Measurements from ENCODE around the gene CCDC175.

Gene CCDC175

DNA sequence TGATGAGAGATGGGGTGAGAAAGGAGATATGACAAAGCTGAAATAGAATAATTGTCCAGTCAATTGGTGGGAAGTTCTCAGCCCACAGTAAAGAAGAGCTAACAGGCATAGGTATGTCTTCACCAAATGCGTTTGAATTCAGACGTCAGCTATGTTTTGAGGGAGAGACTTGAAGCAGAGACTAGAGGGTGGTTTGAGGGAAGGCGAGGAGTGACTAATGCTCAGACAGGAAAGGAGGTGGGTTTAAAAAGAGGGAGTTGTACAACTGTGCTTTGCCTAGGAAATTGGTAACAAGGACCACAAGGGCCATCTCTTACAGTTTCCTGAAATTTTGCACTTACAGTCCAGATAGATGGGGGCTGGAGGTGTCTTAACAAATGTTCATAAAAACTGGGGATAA, 85.9 kb downstream of the CCDC175 start:
- H3K4me3 ChIP-seq (ENCODE audit: low read depth, low read length) = no peak overlapping the region
- in situ Hi-C loops (cut with HindIII; ENCODE audit: low sequenced_read_pairs) = no loop called here
- no peak for DNase-seq (ENCODE audit: low read depth, low spot score)
- no peak for TF ChIP-seq CTCF (IDR thresholded peaks at IDR 0.05; ENCODE audit: low read depth, low read length)

- H3K4me3 ChIP-seq (ENCODE audit: low read depth, low read length) = peak overlapping the region; percentile 88
- no peak for TF ChIP-seq CTCF (IDR thresholded peaks at IDR 0.05; ENCODE audit: low read depth, low read length)
- in situ Hi-C loops (cut with HindIII; ENCODE audit: low sequenced_read_pairs) = no loop called here
- DNase-seq (ENCODE audit: low read depth, low spot score) = no peak
Measured at GRCh38 chr14:59484639-59485175, 91.9 kb downstream of the CCDC175 start.

- peak; percentile 58 for TF ChIP-seq CTCF (IDR thresholded peaks at IDR 0.05; ENCODE audit: low read depth, low read length)
- DNase-seq (ENCODE audit: low read depth, low spot score) = peak; percentile 97
- in situ Hi-C loops (cut with HindIII; ENCODE audit: low sequenced_read_pairs) = no loop called here
- peak within 1 kb of the TSS; percentile 88 for H3K4me3 ChIP-seq (ENCODE audit: low read depth, low read length)
Measured at GRCh38 chr14:59483819-59484638, 92.6 kb downstream of the CCDC175 start, which contains the start of the genes JKAMP and L3HYPDH. Gene JKAMP (plus strand): TSS chr14:59484517. CDS start chr14:59484590, 73 bp downstream. Gene L3HYPDH (minus strand): TSS chr14:59484408. CDS start chr14:59484316, 92 bp downstream.

DNA sequence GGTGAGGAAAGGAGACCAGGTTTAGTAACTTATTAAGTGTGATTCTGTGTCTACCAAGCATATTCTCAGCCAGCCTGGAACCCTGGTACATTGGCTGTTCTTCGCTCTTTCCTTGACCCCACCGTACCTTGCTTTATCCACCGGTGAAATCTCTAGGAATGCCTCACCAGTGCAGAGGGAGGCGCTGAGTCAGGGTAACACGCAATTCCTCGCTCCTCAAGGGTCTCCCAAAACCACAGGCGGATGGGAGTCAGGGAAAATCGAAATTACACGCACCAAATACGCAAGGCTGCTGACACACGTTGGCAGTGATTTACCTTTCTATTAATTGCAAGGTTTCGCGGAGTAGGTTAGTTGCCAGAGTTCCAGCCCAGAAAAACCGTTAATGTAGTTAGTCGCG, 93.2 kb downstream of the CCDC175 start:
- no peak for TF ChIP-seq CTCF (IDR thresholded peaks at IDR 0.05; ENCODE audit: low read depth, low read length)
- in situ Hi-C loops (cut with HindIII; ENCODE audit: low sequenced_read_pairs) = no loop called here
- peak overlapping the region; percentile 88 for H3K4me3 ChIP-seq (ENCODE audit: low read depth, low read length)
- DNase-seq (ENCODE audit: low read depth, low spot score) = peak; percentile 77

DNA sequence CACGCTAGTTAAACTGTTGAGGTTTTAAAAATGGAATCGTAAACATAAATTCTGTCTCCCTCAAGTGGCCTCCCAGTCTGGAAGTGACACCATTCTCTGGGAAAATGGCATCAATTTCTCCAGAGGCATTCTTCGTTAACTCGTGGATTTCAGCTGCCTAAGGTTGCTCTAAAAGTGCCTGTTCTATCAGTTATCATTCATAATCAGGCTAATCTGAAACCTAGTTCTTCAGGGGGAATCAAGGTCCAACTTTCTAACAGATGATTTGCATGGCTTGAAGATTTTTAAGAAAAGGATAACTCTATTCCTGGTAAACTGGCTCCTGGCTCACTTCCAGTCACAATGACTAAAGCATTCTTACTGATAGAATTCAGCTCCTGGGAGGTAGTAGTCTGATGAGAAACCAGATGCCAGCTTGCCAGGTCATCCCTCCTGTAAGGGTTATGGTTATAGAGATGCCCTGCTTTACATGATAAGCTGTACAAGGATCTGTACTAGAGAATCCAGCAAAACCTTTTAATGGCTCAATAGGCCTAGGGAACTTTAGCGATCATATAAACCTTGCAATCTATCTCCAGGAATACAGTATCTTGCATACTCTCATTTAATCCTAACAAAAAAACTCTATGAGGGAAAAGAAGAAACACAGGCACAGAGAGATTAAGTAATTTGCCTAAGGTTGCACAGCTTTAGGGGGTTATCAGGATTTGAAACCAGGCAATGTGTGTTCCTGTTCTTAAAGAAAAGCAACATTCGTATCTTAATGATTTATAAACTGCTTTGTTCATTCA, 93.9 kb downstream of the CCDC175 start:
- in situ Hi-C loops (cut with HindIII; ENCODE audit: low sequenced_read_pairs) = no loop called here
- peak overlapping the region; percentile 88 for H3K4me3 ChIP-seq (ENCODE audit: low read depth, low read length)
- TF ChIP-seq CTCF (IDR thresholded peaks at IDR 0.05; ENCODE audit: low read depth, low read length) = no peak
- peak; percentile 88 for DNase-seq (ENCODE audit: low read depth, low spot score)

GRCh38 chr14:59481871-59482540, 94.6 kb downstream of the CCDC175 start:
- TF ChIP-seq CTCF (IDR thresholded peaks at IDR 0.05; ENCODE audit: low read depth, low read length) = no peak
- in situ Hi-C loops (cut with HindIII; ENCODE audit: low sequenced_read_pairs) = no loop called here
- peak overlapping the region; percentile 88 for H3K4me3 ChIP-seq (ENCODE audit: low read depth, low read length)
- peak; percentile 26 for DNase-seq (ENCODE audit: low read depth, low spot score)

All from astrocyte of the spinal cord (primary cell).